Measurements from ENCODE around the gene VAPB.

Gene VAPB

DNA sequence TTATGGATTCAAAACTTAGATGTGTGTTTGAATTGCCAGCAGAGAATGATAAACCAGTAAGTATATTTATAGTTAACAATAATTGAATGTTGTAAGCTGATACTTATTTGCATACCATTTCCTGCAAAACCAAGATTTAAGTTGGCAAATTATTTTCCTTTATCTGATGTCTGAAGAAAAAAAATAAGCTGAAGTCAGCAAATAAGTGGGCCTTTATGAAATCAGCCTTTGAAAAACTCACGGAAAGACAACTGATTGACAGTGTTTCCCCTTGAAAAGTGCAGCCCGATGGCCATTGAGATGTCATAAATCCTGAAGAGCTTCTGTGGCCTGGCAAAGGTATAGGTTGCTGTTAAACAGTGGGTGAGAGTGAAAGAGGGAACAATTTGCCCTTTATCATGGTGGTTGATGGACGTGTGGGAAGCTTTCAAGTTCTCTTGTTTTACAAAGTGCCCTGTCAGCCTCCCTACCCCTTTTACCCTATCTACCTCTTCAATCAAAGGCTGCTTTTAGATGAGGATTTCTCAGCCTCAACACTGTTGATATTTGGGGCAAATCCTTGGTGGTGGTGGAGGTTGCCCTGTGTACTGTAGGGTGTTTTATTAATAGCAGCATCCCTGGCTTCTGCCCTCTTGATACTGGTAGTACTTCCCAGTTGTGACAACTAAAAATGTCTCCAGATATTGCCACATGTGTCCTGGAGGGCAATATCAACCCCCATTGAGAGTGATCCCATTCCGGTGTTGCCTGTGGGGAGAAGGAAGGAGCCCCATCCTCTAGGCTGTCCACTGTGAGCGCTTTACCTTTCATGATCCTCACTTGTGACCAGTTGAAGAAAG, 50.2 kb downstream of the VAPB start:
- DNase-seq, result no peak

DNA sequence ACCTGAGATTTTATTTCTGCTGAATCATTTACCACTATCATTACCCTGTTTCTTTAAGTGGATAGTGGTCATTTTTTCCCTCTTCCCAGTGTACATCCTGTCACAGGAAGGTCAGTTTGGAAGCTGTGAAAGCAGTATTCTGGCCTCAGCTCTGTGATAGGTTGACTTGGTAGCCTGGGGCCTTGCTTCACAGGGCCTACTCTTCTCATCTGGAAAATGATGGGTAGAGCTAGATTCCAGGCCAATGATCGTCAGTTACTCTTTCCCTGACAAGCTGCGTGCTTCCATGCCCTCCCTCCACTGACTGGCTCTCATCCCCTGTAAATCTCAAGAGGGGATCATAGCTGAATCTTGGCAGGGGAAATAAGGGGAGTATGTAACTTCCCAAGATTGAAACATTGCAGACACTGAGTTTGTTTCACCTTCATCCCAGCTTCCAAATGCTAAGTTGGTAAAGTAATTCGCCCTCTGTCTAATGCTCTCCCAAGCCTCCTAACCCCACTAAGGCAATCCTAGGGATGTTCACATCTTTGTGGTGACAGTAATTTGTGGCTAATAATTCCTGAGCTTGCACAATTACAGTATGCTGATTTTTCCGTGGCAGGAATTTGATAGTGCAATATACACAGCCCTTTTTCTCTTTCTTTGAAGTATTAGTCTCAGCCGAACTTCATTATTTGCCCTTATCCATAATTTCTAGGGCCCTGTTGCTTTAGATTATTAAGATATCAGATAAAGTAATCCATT, 51.2 kb downstream of the VAPB start:
- DNase-seq, result no peak

DNA sequence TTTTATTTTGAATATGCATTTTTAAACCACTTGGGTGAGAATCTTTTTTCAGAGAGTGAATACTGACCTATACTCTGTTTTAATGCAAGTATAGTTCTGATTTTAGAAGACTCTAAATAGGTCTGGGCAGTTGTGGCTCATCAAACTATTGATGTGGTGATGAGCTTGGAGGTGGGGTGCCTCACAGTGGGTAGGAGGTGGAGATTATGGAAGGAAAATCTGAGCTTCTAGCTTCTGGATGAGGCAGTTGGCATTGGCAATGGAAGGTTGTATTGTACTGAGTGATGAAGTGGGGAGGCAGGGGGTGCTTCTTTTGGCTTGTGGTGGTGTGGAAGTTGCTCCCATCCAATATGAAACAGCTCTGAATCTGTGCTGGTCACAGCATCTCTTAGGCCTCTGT, 52.7 kb downstream of the VAPB start:
- DNase-seq, result no peak

DNA sequence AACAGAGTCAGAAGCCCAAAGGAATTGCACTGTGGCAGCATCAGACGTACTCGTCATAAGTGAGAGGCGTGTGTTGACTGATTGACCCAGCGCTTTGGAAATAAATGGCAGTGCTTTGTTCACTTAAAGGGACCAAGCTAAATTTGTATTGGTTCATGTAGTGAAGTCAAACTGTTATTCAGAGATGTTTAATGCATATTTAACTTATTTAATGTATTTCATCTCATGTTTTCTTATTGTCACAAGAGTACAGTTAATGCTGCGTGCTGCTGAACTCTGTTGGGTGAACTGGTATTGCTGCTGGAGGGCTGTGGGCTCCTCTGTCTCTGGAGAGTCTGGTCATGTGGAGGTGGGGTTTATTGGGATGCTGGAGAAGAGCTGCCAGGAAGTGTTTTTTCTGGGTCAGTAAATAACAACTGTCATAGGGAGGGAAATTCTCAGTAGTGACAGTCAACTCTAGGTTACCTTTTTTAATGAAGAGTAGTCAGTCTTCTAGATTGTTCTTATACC, 55.8 kb downstream of the VAPB start:
- DNase-seq, result no peak

DNA sequence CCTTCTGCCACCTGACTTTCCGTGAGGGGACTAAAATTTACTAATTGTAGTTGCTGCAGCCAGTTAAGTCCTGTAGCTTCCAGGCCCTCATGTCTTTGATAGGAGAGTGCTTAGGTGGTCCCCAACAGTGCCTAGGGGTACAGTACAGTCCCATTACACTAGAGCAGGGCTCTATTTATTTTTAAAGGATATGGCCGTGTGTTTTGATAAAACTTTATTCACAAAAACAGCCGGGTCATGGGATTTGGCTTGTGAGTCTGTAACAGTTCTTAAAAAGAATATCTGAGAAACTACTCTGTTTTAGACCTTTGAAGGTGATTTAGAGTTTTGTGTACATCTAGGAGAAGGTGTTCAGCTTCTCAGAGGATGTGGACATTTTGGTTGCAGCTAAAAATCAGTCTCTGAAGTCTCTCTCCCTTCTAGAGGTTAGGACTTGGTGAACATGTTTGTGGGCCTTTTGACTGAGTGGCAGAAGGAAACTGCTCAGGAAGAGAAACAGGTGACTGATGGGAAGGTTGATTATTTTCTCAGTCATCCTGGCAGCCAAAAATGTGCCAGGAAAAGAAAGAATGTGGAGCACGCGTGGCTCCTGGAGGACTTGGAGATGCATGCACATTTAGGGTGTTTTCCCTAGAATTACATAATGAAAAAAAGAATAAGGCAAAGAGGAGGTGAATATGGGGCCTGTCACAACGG, 57.4 kb downstream of the VAPB start:
- DNase-seq, result no peak

DNA sequence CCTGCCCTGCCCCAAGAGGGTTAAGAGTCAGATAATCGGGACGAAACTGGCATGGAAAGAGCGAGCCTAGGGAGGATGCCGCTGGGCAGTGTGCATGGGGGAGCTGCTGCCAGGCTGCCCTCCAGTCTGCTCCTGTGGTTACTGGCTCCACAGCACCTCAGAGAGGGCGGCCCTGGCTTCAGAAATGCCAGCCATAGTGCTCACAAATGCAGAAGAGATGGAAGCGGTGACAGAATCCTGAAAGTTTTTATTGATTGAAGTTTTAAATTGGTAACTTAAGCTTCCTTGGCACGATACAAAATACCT, 57.9 kb downstream of the VAPB start:
- DNase-seq, result no peak

DNA sequence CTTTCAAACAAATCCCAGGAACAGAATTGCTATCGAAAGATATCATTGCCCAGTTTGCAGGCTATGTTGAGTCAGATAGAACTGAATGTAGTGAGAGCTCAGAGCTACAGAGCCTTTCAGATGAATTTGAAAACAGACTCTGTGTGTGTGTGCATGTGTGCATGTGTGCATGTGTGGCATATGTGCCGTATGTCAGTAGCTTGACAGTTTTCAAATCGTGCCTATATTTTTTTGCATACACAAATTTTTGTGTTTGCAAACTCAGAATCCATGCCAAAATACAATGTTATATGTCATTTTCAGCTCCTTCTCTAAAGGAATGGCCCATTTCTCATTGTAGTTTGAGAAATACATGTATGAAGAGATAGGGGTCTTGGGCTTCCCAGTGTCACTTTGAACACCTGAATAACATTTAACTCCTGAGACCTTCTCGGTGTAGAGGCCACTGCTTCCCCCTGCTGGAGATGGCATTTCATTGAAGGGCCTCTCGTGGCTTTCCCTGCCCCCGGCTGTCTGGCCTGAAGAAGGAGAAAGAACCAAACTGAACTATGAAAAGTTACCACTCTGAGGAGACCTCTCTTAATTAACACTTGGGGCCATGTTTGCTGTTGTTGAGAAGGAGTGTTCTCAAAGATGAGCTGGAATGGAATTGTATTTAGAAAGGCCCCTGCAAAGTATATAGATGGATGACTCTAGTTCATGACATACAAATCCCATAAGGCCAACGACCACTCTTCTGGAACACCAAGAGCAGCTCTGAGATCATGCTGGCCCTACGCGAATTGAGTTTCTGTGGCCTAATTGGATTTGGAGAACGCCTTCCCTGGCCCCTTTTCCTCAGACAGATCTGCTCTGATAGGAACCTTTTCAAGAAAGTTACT, 58.7 kb downstream of the VAPB start:
- DNase-seq, result peak; percentile 42

DNA sequence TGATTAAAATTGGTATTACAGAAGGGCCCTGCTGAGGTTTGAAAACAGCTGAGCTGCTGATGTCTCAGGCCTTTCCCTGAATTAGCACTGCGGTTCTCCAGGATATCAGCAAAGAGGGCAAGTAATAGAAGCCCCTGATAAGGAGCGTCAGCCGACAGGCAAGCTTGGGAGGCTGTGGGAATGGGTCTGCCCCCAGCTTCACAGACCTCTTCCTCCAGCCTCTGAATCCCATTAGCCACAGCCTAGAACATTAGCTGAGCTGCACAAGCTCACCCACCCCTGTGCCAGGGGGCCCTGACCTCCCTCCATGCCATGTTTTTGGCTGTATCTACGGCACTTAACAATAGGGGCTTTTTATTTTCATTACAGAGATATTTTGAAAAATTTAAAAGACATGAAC, 59.9 kb downstream of the VAPB start:
- DNase-seq, result no peak

DNA sequence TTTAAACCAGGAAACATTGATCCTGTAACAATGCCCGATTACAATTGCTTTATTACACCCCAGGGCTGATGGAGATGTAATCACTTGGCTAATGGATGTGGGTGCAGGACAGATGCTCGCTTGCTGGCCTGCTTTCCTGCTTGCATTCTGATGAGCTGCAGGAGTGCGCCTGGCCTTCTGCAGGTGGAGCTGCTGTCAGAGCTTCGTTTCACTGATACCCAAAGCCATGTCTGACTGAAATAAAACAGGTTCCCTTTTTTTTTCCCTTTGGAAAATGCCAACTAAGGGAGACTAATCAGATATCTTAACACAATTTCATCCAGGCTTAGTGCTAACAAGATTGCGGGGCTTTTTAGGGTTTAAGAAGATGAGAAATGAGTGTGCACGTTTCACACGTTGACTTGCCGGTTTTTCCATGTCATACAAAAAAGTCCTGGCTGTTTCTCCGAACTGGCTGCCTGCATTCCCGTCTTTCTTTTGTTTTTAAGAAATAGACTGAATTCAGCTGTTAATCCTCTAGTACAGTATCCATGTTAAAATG, 60.7 kb downstream of the VAPB start:
- DNase-seq, result no peak

DNA sequence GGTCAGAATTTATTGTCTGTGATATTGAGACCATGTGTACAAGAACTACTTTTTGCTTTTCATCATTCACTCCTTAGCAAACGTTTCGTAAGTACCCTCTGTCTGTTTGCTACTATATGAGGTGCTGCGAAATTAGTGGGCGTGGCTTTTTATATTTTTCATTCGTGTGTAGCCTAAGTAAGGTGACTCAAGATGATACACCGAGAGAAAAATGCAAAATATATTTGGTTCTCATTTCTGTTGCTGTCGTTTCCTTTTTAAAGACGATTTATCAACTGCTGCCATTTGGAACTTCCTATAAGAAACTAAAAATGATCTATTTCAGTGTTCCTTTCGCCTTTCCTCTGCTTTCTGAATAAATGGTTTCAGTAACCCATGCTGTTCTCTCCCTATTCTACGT, 61.2 kb downstream of the VAPB start:
- DNase-seq, result no peak

DNA sequence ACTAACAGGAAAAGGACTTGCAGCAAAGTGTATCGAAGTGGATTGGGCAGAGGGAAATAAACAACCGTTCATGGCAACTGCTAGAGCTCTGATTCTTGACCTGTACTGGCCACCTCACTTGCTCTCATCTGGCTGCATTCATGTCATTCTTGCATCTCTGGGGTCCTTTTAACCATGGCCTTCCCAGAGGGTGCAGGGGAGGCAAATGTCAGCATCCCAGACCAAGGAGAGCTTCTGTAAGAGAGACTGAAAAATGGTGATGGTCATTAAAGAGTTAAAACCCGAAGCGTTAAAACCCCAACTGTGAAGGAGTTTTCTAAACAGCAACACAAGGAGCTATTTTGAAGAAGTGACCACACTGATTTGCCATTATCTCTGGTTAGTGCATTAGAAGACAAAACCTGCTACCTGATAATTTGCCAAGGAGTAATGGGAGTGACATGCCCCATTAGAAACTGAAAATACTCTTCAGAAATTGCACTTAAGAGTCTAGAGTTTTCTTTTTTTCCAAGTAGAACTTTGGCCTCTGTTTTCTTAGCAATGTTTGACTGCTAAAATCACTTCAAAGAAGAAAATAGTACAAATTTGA, 63.7 kb downstream of the VAPB start:
- DNase-seq, result no peak

DNA sequence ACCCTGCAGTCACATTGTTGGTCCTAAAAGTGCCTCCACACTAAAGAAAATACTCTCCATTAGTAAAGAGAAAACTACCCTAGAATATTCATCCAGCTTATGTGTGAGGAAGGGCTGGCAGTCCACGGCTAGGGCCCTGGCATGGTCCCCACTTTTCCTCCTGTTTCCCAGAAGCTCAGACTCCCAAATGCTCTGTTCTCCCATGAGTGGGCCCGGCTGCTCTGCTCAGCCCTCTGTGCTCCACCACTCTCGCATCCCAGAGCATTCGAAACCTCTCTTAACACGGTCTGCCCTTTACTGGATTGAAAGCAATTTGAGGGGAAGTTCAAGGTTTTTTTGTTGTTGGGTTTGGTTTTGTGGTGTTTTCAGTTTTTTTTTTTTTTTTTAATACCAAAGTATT, 64.4 kb downstream of the VAPB start:
- DNase-seq, result no peak

DNA sequence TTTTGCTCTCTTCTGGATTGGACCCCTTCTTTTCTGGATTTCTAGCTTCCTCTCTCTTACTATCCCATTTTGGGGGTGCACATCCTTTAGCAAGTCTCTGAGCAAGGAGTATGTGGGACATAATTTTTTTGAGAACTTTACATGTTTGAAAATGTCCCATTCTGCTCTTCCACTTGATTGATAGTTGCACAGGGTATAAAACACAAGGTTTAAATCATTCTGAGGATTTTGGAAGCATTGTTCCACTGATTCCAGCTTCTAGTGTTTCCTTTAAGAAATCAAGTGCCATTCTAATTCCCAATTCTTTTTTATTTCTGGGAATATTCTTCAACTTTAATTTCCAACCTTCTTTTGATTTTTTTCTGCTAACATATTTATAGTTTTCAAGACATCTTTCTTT, 65.4 kb downstream of the VAPB start:
- DNase-seq, result no peak

DNA sequence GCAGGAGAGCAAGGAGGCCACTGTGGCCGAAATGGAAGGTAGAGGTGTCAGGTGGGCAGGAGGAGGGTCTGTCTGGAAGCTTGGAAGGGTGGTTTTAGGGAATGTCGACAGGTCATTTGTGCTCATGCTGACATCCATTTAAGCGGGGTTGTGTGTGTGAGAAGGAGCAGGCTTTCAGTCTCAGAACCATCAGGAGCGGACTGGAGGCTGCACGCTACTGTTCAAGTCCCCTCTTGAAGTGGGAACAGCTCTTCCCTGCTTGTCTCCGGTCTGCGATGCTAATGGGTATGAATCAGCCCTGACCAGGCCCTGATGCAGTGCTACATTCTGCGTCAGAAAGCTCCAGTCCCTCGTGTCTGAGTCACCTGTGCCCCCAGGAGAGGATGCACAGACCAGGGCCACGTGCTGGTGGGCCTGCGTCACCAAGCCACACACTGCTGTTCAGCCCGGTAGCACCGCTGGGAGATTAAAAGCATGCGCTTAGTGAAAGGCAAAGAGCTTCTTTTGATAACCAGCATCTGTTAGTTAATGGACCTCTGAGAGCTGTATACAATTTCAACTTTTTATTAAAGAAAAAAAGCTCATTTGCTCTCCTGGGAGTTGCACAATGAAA, 68.2 kb downstream of the VAPB start:
- DNase-seq, result no peak

DNA sequence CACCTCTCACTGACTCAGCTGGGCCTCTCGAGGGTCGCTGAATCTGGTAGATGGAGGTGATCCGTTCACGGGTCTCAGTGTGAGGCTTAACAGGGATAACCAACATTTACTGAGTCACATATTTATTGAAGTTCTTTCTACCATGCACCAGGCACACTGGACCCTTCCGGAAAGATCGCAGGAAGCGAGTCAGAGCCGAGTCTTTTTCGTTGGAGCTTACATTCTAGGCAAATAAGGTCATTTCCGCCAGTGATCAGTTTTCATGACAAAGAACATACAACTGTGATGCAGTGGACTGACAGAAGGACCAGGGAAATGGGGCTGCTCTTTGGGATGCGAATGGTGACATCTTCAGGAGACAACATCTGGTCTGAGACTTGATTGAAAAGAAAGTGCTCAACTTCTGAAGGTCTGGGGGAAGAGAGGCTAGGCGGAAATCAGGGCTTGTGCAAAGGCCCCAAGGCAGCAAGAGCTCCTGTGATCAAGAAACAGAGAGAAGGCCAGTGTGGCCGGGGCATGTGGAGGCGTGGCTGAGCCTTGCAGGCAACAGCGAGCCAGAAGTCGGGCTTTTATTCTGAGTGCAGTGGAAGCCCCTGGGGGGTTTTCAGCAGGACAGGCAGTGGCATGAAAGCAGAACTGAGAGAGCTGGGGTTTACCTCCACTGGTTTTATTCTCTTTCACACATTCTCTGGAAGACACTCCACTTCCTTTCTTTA, 69.5 kb downstream of the VAPB start:
- no peak for DNase-seq

DNA sequence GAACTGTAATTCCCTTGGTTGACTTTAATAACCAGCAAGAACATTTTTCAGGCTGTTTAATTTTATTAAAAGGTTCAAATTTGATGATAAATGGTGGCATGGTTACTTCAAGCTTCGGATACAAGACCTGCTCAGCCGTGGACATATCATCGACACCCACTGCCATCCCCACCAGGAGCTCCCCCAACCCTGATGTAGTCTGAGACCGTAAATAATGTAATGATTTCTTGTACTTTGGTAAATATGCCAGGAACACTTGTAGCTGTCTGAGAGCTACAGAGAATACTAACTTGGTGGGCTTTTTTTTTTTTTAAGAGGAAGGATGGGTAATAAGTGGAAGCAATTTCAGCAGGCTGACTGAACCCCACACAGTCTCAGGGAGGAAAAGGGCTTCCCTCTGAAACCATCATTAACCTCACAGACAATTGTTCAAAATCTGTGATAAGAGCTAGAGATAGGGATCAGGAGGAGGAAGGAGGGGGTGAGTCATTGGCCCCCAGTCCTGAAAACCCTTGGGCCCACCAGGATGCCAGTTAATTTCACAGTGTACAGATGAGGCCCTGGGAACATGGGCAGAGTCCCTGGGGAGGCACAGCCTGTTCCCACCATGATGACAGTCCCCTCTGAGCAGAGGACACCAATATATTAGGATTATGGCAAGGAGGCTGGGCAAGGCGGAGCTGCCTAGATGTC, 70.2 kb downstream of the VAPB start:
- no peak for DNase-seq

DNA sequence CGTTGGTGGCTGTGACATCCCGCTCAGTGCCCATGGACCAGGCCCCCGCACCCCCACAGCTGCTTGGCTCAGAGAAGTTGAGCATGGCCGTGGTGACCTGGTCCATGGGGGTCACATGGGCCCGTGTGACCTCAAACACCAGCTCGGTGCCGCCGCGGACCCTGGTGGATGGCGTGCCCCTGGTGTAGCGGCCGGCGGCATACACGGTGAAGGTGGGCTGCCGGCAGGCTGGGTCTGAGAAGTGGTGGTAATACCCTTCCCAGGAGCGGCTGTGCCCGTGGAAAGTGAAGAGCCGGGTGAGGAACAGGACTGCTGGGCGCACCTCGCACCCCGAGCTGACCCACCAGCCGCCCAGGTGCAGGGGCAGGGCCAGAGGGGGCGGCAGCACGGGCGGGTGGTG, 72.1 kb downstream of the VAPB start:
- DNase-seq, result no peak

DNA sequence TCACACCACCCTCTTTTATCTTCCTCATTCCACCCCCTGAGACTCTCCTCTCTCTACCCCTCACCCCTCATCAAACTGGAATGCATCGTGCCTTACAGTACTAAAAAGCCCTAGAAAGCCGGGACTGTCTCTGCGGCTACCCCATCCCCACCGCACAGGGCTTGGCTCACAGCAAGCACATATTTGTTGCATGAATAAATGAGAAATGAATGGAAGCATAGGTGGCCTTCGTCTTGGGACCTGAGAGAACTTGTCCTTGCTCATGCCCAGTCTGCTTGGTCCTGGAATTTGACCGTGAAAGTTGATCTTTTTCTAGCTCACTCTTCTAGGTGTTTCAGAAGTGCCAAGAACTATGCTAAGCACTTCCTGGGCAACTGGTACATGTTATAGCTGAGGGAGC, 72.9 kb downstream of the VAPB start:
- no peak for DNase-seq

DNA sequence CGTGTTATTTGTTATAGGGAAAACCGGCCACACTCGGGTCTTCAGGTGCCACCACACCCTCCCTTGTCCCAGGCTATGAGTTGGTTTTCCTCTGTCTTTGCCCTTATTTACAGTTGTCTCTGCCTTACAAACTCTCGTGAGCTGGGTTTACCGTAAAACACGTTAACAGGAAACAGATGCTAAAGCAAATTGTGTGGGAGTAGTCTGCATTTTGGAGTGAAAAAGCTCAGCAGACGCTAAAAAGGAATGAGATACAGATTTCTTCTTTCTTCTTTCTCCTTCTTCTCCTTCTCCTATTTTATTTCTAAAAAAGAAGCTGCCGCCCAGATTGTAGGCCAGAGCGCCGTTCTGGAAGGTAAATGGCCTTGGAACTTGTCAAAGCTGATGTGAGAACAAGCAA, 74.2 kb downstream of the VAPB start:
- no peak for DNase-seq

DNA sequence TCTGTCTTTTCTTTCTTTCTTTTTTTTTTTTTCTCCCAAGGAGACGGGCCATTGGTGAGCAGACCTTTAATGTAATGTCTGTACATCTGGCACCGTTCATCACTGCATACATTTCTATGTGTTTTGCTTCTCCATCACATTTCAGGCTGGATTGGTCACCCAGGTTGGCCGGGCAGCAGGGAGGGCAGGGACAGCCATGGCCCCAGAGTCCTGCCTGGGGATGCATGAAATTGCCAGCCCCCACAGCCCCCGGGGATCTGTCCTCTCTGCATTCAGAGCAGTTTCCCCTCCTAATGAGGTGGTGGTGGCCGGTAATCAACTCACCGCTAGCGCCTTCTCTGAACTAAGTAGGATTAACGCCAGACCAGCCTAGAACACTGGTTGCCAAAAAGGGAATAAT, 75.8 kb downstream of the VAPB start:
- no peak for DNase-seq

Measured in NCI-H2029 (cell line).